DMS153 treated with DMSO at 0.1 percent for 48 hours (cell line): ENCODE results near the gene RNF149.
"Not testable (repeated sequence)": the region's sequence is repeated elsewhere in the genome, so short reads cannot be mapped to it uniquely, and the experiment has no call there.

Experiments
- DNase-seq: peaks from one replicate; lab custom pipeline; 2025; ENCODE audit not compliant: unreplicated experiment; lab: John Stamatoyannopoulos, UW

Gene RNF149

GRCh38 chr2:101308432-101309210, at the start of gene RNF149:
RNF149 (minus strand) TSS chr2:101308701; CDS start chr2:101308588, 113 bp downstream.
- peak; percentile 51 for DNase-seq

- no peak for DNase-seq
These were observed 48.9 kb upstream of the RNF149 start for GRCh38 chr2:101357376-101357775.

- no peak for DNase-seq
These were observed 48.0 kb upstream of the RNF149 start for GRCh38 chr2:101356521-101356920.

- DNase-seq, result no peak
These were observed 47.6 kb upstream of the RNF149 start for GRCh38 chr2:101356055-101356454.

- DNase-seq, result no peak
These were observed 47.0 kb upstream of the RNF149 start for GRCh38 chr2:101355401-101356054.

- DNase-seq, result no peak
These were observed 46.2 kb upstream of the RNF149 start for GRCh38 chr2:101354420-101355311.

- DNase-seq, result not testable (repeated sequence)
These were observed 44.1 kb upstream of the RNF149 start for GRCh38 chr2:101352631-101353030.

- DNase-seq, result no peak
These were observed 42.7 kb upstream of the RNF149 start for GRCh38 chr2:101351207-101351606.

- DNase-seq, result no peak
These were observed 41.6 kb upstream of the RNF149 start for GRCh38 chr2:101349893-101350662.

GRCh38 chr2:101348883-101349282, 40.4 kb upstream of the RNF149 start:
- DNase-seq, result no peak

GRCh38 chr2:101346909-101347308, 38.4 kb upstream of the RNF149 start:
- no peak for DNase-seq

- DNase-seq, result no peak
These were observed 35.6 kb upstream of the RNF149 start for GRCh38 chr2:101344137-101344536.

GRCh38 chr2:101342625-101343008, 34.1 kb upstream of the RNF149 start:
- DNase-seq, result no peak

- DNase-seq, result peak; percentile 81
These were observed 33.6 kb upstream of the RNF149 start for GRCh38 chr2:101341901-101342624.

- peak; percentile 25 for DNase-seq
These were observed 32.9 kb upstream of the RNF149 start for GRCh38 chr2:101341421-101341820.

GRCh38 chr2:101340141-101340551, 31.6 kb upstream of the RNF149 start:
- DNase-seq, result no peak

- no peak for DNase-seq
These were observed 30.9 kb upstream of the RNF149 start for GRCh38 chr2:101339266-101339880.

- no peak for DNase-seq
These were observed 29.4 kb upstream of the RNF149 start for GRCh38 chr2:101337877-101338276.

- DNase-seq, result no peak
These were observed 24.6 kb upstream of the RNF149 start for GRCh38 chr2:101332885-101333766.
